GM19193 (cell line): ENCODE data around the gene DLGAP4.

ENCODE experiments used
- POLR2A ChIP-seq: IDR thresholded peaks from 4 replicates; pipeline ENCODE4 v1.6.1; 2011; ENCODE audit not compliant: insufficient read depth, insufficient read length; ENCODE audit errors: extremely low read depth

DLGAP4 gene

DNA sequence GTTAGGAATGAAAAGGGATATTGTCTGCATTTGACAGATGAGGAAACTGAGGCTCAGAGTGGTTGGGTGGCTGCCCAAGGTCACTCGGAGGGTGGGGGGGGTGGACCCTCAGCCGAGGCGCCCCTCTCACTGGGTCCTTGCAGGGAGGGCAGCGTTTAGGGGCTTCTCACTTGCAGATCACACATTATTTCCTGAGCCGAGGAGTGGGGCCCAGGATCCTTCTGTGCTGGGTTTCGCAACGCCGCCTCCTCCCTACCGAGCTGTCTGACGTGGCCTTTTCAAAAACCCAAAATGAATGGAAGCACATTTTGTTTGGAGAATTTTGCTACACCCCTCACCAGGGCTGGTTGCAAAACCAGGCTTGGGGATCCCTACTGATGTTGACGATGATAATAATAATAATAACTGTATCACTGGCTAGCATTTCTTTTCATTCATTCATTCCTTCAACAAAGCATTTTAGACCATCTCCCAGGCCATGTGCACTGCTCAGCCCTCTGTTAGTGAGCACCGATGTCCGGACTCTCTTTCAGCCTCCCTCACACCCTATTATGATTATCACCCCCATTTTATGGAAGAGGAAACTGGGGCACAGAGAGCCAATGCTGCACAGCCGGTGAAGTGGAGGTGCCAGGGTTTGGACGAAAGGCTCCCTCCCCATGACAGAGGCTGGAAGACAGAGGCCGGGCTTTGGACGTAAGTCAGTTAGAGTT lies 5.2 kb downstream of the DLGAP4 start:
- no peak for TF ChIP-seq POLR2A

DNA sequence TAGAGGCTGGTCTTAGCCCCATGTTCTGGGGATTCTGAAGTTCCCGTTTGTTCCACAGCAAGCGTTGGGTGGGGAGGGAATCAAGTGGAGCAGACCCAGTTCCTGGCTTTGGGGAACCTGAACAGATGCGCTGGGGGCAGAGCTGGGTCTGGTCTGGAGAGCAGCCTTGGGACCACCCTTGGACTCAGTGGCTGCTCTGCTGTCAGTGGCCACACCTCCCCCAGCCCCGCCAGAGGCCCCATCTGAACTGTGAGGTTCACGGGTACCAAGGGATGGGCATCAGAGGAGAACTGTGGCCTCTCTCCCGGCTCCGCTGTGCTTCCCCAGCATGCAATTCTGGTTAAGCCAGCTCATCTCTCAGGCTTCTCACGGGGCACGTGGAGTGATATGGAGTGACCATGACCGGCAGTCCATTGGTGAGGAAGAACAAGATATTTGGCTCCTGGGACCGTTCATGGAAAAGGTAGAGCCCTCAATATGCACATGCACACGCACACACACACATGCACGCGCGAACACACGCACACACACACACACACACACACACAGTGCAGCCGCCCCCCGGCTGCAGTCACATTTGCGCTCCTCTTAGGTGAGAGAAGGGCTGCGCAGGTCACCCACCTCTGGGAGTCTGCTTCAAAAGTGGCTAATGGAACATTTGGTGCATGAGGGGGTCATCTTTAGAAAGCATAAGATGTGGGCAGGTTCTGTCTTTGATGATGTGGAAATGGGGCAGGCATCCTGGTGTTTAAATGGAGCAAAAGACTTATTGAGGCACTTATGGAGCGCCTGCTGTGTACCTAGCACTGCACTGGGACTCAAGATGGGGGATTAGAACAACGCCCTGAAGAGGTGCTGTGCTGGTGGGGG lies 6.0 kb downstream of the DLGAP4 start:
- TF ChIP-seq POLR2A, result no peak

DNA sequence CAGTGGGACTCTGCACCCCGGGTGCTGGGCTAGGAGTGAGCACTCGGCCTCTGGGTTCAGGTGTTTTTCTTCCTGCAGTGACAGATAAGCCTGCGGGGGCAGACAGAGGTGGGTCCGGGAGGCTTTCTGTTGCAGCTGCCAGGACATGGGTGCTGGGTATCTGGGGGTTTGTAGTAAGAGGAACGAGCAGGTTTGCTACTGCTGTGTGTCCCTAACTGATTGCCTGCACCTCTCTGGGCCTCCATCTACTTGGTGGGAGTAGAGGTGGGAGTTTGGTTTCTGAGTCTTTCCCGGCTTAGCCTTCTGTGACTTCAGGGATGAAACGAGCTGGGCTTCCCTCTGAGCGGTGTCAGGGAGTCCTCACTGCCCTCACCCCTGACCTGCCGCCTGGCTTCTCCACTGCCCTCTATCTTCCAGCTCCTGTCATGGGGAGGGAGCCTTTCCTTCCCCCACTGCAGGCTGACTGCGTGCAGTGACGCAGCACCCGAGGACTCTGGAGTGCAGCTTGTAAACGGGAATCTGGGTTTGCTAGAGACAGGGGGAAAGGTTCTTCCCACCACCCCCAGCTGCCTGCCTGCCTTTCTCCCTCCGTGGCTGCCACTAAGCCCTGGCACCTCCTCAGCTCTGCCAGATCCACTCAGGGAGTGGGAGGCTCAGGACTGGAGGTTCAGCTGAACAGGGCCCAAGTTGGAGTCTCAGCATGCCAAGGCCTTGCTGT lies 6.7 kb downstream of the DLGAP4 start:
- no peak for TF ChIP-seq POLR2A

DNA sequence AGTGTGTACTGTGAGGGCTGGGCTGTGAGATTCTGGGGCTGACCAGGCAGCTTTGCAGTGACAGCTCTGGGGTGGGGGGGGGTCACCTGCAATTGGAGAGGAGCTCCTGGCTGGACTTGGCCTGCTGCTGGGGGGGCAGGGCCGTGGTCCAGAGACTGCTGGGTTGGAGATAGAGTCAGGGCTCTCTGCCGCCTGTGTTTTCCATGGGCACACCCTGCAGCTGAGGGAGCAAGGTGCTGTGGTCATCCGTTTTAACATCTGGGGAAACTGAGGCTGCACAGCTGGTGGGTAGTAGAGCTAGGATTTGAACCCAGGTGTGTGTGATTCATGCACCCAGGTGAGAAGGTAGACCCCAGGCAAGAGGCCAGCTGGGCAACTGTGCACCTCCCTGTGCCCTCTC lies 7.3 kb downstream of the DLGAP4 start:
- TF ChIP-seq POLR2A, result no peak

DNA sequence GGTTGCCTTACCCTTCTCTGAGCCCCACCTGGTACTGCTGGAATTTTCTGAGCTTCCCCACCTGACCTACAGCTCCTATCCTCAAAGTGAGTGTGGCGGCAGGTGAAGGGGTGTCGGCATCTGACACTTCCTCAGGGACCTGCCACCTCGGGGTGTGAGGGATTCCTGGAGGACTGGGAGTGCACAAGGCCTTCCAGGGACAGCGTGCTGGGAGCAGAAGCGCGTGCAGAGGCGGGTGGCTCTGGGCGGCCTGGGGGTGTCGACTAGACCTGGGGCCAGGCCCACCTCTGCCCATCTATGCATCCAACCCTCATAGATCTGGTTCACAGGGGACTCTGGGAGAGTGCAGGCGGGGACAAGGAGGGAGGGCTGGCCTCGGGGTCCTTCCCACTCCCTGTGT lies 7.8 kb downstream of the DLGAP4 start:
- no peak for TF ChIP-seq POLR2A

DNA sequence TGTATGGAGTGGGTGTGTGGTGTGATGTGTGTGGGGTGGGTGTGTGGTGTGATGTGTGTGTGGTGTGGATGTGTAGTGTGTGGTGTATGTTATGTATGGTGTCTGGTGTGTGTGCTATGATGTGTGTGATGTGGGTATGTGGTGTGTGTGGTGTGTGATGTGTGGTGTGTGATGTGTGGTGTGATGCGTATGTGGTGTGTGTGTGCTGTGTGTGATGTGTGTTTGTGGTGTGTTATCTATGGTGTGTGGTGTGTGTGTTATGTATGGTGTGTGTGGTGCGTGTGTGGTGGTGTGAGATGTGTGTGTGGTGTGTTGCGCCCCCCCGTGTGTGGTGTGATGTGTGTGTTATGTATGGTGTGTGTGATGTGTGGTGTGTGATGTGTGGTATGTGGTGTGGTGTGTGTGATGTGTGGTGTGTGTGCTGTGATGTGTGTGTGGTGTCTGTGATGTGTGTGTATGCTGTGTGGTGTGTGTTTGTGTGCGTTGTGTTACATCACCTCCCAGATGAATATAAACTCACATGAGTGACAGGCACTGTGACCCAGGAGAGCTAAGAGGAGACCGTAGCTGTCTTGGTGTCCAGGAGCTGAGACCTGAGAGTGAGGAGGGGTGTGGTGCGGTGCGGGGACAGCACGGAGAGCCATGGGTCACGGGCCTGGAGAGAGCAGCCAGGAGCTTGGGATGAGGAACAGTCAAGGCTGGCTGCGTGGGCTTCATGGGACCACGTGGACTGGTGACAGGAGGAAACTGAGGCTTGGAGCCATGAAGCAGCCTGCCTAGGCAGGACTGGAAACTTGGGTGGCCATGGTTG lies 8.8 kb downstream of the DLGAP4 start:
- no peak for TF ChIP-seq POLR2A

DNA sequence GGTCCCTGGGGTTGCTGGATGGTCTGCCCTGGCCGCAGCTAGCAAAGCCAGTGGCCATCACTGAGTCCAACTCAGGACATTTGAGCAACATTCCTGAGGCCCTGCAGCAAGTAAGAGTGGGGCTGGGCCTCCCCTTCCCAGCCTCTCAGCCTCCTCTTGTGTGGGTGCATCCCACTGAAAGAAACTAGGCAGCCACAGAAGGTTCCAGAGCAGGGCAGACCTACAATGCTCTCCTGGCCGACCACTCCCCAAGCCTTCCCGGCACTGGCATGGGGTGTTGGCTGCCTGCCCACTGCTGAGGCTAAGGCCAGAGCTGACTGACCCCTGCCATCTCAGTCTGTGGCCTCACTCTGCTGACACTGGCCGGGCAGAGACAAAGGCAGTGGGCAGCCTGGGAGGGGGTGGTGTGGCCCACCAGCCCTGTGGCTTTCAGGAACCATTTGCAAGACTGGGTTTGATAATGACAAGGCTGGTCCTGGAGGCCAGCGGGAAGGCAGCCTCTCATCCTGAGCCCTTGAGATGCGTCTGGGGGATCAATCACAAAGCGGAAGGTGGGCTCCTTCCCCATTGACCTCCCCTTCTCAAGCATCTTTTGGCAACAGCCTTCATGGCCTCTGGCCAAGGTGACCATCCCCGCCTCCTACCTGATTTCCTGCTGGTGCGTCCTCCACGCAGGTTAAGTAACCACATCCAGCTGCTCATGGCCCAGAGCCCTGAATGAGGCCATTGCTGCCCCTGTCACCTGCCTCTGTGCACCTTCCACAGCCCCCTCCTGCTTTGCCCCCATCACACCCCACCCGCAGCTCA lies 9.6 kb downstream of the DLGAP4 start:
- TF ChIP-seq POLR2A, result no peak

DNA sequence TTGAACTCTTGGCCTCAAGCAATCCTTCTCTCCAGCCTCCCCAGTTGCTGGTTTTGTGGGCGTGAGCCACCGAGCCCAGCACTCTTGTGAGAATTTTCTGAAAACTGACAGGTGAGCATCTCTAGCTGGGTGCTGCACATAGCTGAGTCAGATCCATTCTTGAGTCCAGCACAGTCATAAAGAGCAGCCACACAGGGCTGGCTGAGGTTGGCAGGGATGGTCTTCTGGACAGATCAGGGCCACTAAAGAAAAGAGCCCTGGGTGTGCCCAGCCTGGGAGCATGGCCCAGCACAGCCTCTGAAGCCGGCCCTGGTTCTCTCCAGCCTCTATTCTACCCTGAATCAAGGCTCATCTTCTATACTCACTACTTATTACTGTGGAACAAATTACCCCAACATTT lies 11.5 kb downstream of the DLGAP4 start:
- TF ChIP-seq POLR2A, result no peak

DNA sequence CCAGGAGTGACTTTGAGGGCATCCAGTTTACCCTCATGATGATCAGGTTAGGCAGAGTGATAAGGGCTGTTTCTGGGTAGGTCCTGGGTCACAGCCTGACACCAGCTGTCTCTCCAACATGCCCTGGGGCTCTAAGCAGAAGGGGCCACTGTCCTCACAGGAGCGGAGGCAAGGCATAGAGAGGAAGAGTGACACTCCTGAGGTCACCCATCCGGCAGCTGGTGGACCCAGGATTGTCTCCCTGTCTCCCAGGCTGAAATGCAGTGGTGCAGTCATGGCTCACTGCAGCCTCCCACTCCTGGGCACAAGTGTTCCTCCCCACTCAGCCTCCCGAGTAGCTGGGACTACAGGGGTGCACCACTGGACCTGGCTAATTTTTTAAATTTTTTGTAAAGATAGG lies 12.0 kb downstream of the DLGAP4 start:
- TF ChIP-seq POLR2A, result no peak

DNA sequence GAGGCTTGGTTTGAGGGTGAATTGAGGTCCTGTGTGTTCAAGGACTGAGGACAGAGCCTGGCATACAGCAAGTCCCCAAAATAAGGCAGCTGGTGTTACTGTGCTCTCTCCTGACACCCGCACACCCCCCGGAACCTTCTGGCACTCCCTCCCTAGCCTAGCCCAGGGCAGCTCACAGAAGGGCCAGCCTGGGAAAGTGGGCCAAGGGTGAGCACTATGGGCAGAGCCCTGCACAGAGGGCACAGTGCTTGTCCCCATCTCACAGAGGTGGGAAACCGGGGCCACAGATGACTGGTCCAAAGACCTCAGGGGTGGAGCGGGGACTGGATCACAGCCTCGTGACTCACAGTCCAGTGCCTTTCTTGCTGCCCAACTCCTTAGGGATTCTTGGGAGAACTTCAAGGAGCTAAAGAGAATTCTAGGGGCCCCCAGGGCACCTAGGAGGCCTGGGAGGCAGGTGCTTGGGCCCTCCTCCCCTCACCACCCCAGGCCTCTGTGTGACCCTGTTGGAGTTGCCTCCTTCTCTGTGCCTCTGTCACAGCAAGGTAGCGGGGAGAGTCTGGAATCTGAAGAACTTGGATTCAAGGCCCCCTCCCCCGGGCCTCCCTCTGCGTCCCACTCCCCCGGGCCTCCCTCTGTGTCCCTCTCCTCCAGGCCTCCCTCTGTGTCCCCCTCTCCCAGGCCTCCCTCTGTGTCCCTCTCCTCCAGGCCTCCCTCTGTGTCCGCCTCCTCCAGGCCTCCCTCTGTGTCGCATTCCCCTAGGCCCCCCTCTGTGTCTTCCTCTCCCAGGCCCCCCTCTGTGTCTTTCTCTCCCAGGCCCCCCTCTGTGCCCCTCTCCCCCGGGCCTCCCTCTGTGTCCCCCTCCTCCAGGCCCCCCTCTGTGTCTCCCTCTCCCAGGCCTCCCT lies 13.5 kb downstream of the DLGAP4 start:
- no peak for TF ChIP-seq POLR2A

DNA sequence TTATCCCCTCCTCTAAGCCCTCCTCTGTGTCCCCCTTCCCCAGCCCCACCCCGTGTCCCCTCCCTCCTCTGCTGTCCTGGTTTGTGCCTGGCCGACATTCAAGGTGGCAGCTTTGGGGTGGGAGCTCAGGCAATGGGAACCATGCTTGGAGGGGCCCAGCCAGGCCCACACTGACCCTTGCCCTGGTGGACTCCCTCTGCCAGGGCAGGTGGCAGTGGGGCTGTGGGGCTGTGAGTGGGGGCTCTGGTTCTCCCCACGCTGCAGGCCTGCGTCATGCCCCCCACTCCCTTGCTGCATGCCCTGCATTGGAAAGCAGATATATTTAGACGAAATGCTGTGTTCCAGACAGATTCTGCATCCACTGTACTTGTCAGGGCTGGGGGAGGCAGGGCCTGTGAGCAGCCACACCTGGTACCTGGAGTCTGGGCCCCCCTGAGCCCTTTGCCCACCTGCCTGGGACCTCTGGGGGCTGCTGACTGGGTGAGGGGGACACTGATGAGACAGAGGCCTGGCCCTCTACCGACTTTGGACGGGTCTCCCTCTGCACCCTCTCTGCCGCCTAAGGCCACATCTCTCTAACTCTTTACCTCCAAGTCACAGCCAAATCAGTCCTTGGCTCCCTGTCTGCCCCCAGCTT lies 14.2 kb downstream of the DLGAP4 start:
- no peak for TF ChIP-seq POLR2A

DNA sequence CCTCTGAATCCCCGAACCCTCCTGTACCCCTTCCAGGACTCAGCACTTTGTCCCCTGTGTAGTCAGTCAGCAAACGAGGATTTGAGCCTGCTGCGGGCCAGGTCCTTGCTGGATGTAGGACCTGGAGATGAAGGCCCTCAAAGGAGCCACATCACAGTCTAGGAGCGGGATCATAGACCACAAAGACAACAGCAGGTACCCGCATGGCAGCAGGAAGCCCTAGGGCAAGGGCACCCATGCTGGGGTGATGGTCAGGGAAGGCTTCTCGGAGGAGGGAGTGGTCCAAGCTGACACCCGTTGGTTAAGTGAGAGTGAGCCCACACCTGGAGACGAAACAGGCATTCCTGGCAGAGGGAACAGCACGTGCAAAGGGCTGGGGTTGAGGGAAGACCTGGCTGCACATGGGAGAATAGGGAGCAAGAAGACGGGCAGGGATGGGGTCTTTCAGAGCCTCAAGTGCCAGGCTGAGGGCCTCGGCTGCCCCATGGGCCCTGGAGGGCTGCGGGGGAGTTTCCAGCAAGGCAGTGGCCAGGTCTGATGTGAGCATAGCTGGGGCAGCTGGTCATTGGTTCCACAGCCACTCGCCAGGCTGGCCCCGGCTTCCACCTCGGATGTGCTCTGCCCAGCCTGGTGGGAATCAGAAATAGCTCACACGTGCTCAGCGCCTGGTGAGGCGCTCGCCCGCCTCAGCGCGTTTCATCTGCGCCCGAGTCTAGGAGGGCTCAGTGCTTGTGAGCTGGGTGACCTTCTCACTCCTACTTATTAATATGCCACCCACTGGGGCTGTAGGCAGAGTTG lies 15.0 kb downstream of the DLGAP4 start:
- no peak for TF ChIP-seq POLR2A

DNA sequence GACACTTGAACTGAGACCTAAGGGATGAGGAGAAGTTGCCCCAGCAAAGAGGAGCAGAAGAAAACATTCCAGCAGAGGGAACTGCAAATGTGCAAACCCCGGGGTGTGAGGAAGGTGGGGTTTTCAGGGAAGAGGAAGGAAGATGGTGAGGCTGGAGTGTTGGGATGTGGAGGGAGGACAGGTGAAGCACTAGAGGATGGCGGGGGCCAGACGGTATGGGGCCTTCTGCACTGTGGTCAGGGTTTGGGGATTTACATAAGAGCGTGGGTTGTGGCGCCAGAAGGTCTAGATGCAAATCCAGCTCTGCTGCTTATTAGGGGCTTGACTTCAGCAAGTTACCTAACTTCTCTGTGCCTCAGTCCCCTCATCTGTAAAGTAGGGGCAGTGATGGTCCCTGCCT lies 16.0 kb downstream of the DLGAP4 start:
- no peak for TF ChIP-seq POLR2A
